Stimulated activated CD8-positive, alpha-beta memory T cell treated with anti-CD3 and anti-CD28 coated beads, Interleukin-15, amount 100 ng/mL, for 4 hours (primary cell): ENCODE results near the gene PRLR.
"Not testable (repeated sequence)": the region's sequence is repeated elsewhere in the genome, so short reads cannot be mapped to it uniquely, and the experiment has no call there.

Source experiments
- DNase-seq, 2 donors: peaks; one replicate each; pipeline ENCODE4 v3.0.0-alpha.2; 2020; ENCODE audit warnings: low read depth in 2 of 2

PRLR gene

DNA sequence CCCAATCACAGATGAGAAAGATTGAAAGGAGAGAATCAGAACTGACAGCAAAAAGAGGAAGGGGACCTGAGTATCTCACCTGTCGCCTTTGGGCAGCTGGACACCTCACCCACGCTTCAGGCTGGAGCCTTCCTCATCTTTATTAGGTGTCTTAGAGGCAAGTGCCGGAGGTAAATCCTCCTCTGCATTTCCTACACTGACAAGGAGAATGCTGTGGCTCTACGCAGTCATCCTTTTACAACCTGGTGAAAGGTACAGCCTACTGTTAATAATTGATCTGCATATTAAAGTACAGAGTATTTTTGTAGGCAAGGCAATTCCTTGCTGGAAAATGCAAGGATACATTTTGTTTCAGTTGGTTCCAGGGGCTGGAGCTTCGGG is 34.8 kb downstream of the PRLR start:
- DNase-seq, result no peak

DNA sequence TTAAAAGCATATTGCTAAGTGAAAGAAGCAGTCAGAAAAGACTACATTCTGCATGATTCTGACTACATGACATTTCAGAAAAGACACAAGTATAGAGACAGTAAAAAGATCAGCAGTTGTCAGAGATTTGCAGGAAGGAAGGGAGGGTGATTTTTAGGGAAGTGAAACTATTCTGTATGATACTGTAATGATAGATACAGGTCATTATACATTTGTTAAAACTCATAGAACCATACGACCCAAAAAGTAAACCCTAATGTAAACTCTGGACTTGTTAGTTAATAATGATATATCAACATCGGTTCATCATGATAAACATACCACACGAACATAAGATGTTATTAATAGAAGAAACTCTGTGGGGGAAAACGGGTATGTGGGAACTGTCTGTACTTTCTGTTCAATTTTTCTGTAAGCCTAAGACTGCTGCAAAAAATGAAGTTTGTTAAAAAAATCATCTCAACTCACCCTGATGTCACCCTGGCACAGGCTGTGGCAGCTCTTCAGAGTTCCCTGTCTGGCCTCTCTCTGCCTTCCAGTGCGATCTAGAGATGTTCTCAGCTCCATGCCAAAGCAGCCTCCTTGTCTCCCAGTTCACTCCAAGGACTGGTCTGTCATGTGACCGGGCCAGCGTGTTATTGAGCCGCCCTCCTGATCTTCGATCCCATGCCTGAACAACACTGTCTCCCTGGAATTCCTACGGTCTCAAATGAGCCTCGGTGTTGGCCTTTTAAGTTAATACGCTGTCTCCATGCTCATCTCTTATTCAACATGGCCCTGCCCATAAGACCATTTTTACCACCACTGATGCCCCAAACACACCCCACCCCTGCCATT is 35.4 kb downstream of the PRLR start:
- no peak for DNase-seq

DNA sequence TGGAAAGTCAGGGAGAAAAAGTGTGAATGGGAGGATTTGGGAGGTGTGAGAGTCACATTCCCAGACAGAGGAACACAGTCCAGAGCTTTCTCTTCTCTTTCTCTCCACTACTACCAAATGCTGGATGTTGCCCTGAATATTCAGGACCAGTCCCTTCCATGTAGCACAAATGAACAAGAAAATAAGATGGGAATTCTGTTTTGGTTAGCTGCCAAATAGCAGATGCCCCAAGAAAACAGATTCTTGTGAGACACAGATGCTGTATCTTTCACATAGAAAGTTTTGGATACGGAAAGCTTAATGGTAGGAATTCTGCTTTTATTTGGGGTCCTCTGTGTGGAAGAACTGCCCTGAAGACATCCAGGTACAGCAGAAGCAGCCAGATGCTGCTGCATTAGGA is 37.8 kb downstream of the PRLR start:
- DNase-seq, result no peak

DNA sequence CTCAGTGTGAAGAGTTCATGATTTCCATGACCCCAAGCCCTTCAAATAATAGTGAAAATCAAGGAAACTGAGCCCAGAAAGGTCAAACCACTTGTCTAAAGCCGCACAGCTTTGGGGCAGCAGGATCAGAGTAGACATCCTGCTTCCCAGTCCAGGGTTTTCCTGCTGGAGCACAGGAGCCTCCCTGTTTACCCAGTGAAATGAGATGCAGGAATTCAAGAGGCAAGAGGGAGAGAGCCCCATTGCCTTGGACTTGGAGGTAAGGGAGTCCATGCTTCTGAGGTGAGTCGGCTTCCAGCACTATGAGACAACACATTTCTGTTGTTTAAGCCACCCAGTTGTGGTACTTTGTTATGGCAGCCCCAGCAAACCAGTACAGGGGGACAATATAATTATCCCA is 40.5 kb downstream of the PRLR start:
- DNase-seq, result not testable (repeated sequence)

DNA sequence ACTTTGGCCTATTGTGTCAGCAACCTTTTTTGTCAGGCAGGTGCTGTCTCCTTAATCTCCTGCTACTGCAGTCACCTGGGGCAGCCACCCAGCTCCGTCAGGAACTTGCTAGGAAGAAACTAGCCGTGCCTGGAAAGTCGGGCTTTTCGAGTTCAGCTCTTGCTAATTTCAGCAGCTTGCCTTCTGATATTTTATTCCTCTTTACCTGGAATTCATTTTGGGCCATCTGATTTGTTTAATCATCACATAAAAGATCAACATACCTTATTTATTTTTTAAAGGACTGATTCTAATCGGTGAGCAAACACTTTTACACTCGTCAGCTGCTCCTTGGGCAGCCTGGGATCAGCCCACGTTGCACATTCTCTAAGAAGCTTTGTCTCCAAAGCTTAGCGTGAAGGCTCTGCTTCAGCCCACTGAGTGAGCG is 42.2 kb downstream of the PRLR start:
- DNase-seq, result no peak

DNA sequence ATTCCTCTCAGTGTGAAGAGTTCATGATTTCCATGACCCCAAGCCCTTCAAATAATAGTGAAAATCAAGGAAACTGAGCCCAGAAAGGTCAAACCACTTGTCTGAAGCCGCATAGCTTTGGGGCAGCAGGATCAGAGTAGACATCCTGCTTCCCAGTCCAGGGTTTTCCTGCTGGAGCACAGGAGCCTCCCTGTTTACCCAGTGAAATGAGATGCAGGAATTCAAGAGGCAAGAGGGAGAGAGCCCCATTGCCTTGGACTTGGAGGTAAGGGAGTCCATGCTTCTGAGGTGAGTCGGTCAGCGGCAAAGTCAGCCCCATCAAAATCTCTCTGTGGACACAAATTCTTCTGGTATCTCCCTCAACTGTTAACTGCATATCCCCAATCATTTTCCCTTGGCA is 42.7 kb downstream of the PRLR start:
- DNase-seq, result not testable (repeated sequence)

DNA sequence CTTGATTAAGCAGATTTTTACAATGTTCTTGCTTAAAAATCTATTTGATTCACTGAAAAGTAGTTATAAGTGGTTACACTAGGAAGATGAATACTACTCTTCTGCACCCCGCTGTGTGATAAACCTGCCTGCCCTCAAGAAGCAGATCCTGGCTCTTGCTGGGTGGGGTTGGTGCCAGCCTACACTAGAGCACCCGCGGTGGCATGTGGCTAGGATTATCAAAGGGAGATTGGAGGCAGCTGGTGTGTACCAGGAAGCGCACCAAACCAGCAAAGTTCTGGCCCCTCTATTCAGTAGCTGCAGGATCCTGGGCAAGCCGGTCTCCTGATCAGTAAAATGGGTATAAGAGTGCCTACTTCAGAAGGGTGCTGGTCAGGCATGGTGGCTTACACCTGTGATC is 43.5 kb downstream of the PRLR start:
- DNase-seq, result no peak

DNA sequence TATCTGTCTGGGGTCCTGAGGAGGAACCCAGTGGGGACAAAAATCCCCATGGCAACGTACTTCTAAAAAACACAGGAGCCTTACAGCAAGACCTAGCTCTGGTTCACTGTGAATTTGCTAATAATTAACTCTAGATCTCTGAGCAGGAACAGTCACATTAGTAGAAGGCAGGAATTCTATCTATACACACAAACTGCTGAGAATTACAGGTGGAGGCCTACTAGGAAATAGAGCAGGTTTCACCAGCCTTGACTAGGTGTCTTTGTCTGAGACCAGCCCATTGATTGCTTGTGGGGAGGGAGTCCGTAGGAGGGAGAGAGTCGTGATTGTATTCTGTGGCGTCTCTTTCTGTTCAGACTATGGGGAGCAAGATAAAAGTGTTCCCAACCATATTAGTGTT is 44.8 kb downstream of the PRLR start:
- DNase-seq, result no peak

DNA sequence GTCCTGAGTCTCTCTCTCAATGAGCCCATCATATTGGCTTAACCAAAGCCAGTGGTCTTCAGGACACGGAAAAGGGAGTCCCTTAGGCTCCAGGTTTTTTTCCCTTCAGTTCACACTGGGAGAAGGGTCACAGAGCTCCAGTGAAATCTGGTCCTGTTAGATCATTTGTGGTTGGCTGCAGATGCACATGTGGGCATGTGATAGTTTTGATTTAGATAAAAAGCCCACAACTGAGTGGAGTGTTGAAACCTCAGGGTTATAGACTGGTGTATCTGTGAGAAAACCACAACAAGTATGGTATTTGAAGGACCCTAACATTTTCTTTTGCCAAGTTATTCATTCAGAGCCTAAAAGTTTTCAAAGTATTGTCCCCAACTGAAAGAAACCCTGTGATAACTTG is 46.7 kb downstream of the PRLR start:
- no peak for DNase-seq

DNA sequence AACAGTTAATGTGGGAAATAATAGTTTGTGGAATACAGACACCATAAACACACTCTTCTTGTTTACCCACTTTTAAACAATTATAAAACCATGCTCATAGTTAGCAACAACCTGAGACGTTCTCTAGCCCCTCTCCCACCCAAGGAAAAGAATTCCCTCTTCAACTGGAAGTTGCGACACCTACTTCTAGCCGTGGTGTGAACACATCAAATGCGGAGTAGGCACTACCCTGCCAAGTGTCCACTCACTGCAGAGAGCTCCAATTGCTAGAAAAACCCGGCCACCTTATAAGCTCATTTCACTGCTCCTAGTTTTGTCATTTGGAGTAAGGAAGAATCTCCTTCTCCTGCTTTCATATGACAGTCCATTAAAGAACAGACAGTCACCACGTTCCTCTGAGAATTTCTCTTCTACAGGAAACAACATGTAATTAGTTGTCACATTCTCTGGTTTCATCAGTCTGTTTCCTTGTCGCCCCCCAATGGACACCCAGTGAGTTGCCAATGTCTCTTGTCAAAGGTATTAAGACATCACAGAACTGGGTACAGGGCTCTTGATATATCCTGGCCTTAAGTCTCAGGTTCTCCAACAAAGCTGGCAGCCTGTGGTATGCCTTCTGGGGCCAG is 47.3 kb downstream of the PRLR start:
- DNase-seq, result no peak

DNA sequence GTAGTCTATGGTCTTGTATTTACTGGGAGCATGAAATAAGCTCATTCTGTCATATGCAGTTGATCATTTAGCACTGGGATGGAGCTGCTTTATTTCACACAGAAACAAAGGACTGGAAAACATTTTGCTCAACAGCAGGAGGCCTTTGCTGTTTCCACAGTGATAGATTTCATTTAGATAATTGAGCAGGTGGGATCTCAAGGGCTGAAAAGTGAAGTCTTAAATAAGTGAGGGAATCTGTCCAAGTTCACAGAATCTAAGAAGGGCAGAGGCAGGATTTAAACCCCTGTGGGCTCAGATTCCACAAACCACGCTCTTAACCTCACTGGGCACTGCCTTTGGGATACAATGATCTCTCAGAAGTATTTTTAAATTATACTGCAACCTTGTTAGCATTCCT is 47.8 kb downstream of the PRLR start:
- DNase-seq, result no peak

DNA sequence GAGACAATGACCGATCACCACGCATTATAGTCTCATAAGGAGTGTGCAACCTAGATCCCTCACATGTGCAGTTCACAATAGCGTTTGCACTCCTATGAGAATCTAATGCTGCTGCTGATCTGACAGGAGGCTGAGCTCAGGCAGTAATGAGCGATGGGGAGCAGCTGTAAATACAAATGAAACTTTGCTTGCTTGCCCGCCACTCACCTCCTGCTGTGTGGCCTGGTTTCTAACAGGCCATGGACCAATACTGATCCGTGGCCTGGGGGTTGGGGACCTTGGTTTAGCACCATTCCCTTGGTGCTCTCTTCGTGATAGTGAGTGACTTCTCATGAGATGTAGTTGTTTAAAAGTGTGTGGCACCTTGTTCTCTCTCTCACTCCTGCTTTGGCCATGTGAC is 50.2 kb downstream of the PRLR start:
- DNase-seq, result no peak

DNA sequence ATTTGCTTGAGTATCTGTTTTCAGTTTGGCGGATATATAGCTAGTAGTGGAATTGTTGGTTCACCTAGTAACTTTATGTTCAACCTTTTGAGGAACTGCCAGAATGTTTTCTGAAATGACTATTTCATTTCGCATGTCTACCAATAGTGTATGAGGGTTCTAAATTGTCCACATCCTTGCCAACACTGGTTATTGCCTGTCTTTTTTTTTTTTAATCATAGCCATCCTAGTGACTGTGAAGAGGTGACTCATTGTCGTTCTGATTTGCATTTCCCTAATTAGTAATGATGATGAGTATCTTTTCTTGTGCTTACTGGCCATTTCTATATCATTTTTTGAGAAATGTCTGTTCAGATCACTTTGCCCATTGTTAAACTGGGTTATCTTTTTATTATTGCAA is 52.5 kb downstream of the PRLR start:
- DNase-seq, result no peak

DNA sequence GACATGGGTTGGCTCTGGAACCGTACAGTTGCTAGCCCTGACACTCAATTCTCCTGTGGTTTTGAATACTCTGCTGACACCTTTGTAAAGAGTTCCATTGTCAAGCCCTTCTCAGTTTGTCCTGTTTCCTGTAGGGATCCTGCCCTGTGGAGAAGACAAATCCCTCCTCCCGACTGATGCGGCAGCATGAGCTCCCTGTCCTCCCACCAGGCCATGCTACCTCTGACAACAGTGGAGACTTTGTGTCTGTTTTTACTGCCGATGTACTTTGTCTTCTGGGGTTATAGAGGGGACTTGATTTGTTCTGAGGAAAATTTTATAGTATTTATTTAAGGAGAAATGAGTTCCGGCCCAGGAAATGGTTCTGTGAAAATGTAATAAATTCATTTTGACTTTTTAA is 57.8 kb downstream of the PRLR start:
- no peak for DNase-seq

DNA sequence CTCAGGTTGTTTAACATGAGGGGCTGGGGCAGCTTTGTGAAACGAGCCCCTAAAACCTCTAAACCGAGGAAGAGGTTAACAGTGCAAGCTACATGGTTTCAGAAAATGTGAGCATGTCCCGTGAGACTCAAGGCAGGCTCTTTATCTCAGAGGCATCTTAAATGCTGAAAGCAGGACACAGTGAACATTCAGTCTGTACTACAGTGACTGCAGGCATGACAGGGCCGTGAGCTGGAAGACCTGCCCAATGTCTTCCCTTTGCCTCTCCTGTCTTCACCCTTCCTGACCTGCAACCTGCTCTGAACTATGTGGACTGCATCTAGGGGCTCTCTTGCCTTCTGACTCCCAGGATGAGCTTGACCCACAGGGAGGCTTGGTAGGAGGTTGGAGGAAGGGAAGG is 58.3 kb downstream of the PRLR start:
- no peak for DNase-seq

DNA sequence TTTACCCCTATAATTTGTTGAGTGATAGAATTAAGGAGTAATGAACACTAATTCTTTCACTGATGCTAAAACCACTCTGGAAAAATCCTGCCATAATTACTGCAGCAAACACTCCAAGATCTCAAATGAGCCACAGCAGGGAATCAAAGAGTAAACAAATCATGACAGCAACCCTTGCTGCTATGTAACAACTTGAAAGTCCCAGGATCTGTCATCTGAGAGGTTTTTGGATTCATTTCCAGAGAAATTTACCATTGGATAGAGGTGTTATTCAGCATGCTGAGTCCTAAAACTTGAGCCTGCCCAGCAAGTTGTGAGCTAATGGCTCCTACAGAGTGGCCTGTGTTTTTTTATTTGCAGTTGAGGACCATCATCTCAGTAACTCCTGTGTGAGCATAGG is 59.2 kb downstream of the PRLR start:
- DNase-seq, result no peak

DNA sequence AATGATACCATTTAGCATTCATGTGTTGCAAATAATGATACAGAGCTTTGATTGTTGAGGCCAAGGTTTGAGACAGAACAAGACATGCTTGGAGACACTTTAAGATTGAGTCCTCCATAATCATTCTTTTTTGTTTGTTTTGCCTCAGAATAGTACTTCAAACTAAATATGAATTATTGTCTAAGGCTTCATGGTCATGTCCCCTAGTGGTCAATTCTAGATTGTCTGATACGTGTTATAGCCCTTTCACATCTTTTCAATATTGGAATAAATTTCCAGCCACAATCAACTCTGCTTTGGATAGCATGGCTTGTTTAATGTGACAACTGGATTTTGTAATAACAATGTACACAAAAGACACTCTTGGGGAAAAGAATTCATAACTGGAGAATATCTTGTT is 64.2 kb downstream of the PRLR start:
- no peak for DNase-seq

DNA sequence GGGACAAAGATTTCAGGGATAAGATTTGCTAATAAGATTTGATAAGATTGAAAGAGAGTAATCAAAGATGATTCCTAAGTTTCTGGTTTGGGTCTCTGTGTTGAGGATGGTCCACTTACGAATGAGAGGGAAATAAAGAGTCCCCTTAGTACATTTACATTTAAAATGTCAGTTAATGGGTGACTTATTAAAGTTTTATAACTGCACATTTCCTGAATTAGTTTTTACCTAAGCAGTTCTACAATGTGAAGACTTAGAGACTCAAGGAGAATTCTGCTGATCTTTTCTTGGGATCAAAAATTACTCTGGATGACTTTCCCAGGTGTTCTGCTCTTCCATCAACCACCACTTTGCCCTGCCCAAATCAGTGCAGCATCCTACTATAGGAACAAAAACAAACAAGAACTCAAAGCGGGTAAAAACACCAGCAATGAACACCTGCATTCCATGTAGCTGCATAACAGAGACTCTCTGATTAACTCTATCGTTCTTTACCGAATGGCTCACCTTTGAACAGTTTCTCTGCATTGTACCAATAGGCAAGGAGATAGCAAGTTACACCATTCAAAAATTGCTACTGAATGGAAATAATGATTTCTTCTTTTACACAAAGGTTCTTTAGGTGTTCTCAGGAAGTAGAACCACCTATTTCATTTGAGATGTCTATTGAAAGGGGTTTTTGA is 65.3 kb downstream of the PRLR start:
- DNase-seq, result no peak

DNA sequence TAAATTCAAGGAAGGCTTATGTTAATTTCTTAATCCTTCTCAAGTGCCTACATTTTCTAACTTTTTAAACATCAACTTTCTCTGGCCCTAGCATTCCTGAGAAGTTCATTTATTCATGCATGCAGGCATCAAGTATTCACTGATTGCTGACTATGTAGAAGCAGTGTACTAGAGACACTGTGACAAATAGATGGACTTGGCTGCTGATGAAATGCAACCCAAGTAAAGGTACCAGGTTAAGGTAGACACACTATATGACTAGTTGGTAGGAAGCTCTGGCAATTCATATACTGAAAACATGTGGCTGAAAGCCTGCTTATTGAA is 66.6 kb downstream of the PRLR start:
- no peak for DNase-seq

DNA sequence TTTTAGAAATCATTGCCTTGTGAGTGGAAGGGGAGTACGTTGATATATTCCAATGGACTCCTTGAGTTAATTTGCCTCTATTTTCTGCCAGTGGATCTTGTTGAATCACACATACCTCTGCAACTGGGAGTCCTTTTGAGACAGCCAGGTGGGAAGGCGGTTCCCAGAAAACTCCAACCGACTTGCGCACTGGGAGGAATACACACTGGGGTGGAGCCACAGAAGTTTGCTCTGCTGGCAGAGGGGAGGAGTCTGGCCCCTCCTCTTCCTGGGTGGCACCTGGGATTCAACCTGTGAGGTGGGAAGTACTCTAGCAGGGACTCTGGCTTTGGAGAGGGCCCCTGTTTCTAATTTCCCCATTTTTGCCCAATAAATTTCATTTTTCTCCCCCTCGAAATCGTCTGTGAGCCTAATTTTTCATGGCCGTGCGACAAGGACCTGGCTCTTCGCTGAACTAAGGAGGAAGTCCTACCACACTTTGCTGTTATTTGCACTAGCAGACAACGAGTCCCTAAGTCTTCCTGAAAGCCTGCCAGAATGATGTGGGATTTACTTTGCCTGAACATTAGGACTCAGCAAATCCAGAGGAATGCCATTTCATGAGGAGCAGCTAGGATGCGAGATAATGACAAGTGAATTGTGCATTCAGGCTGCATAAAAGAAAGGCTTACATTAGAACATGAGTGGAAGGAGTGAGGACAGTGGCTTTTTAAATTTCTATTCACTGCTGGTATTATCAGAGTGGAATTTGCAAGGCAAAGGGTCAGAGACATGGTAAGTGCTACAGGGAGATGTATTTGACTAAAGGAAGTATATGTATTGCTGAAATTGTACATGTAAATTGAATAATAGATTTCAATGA is 67.2 kb downstream of the PRLR start:
- DNase-seq, result no peak

DNA sequence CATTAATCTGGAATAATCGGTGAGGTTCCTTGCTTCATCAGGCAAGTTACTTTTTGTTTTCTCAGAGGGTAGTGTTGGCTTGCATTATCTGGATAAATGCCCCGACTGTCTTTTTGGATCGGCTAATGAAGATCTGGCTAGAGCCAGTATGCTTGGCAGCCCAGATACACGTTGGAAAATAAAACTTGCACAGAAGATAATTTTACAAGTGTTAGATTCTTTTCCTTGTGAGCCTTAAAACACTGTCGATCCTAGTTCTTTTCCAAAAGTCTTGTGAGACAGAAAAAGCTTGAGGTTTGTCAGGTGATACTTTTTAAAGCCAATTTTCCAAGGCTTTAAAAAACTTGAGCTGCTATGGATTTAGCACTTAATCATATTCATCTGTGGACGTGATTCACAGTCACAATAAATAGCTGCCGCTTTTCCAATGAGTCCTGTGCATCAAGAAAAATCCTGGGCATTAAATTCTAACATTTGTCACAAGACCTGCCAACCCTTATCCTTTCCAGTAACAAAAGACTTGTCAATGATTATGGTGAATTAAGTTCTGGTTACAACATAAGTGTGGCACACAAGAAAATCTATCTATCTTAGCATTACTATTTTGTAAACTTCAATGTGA is 68.5 kb downstream of the PRLR start:
- no peak for DNase-seq
